Measurements from ENCODE around the gene SGCD.

SGCD gene

GRCh38 chr5:156522651-156523529 lies 195.9 kb downstream of the SGCD start:
- no peak overlapping the region for H3K27ac ChIP-seq
- H3K27me3 ChIP-seq, result no peaks in the 10 kb centered on the region
- no peaks in the 10 kb centered on the region for H3K4me1 ChIP-seq (ENCODE audit: control insufficient read depth in 1 of 2, insufficient read depth in 1 of 2, low read depth in 1 of 2, low read length in 1 of 2)
- no peak overlapping the region for H3K4me3 ChIP-seq (ENCODE audit: low read depth in 1 of 2, low read length in 1 of 2)
- no peaks in the 10 kb centered on the region for H3K36me3 ChIP-seq
- TF ChIP-seq CTCF (IDR thresholded peaks at IDR 0.05), result no peak
- no peaks in the 10 kb centered on the region for H3K9me3 ChIP-seq

DNA sequence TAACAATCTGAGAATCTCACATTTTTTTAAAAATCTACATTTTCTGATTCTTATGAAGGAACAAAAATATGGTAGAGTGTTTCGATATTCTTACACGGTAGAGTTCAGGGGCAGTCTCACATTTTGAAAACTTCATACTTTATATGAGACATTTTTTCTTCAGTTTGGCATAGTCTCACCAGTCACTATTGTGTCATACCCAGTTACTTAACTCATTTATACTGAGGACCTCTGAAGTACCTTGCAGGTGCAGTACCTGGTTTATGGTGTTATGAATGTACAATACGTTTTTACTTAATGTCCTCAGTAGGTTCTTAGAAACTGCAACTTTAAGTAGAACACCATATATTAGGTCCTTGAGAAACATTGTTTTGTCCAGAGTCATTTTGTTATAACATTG lies 196.6 kb downstream of the SGCD start:
- no peak for TF ChIP-seq CTCF (IDR thresholded peaks at IDR 0.05)
- no peaks in the 10 kb centered on the region for H3K4me1 ChIP-seq (ENCODE audit: control insufficient read depth in 1 of 2, insufficient read depth in 1 of 2, low read depth in 1 of 2, low read length in 1 of 2)
- no peaks in the 10 kb centered on the region for H3K36me3 ChIP-seq
- no peak overlapping the region for H3K4me3 ChIP-seq (ENCODE audit: low read depth in 1 of 2, low read length in 1 of 2)
- H3K27ac ChIP-seq, result no peak overlapping the region
- H3K9me3 ChIP-seq, result no peaks in the 10 kb centered on the region
- no peaks in the 10 kb centered on the region for H3K27me3 ChIP-seq

- Histone ChIP-seq H3K27me3 (no peaks in the 10 kb centered on the region), H3K36me3 (no peaks in the 10 kb centered on the region), H3K4me1 (ENCODE audit: control insufficient read depth in 1 of 2, insufficient read depth in 1 of 2, low read depth in 1 of 2, low read length in 1 of 2) (peaks cover 15 to 24% of the 10 kb centered on the region in 2 experiments), H3K9me3 (no peaks in the 10 kb centered on the region), H3K4me3 (ENCODE audit: low read depth in 1 of 2, low read length in 1 of 2) (no peak overlapping the region), H3K27ac (no peak overlapping the region)
- TF ChIP-seq CTCF (IDR thresholded peaks at IDR 0.05), result no peak
These were observed 199.3 kb downstream of the SGCD start for GRCh38 chr5:156526081-156526925.

- no peak overlapping the region for H3K4me3 ChIP-seq (ENCODE audit: low read depth in 1 of 2, low read length in 1 of 2)
- TF ChIP-seq CTCF (IDR thresholded peaks at IDR 0.05), result no peak
- peaks cover 15 to 27% of the 10 kb centered on the region in 2 experiments for H3K4me1 ChIP-seq (ENCODE audit: control insufficient read depth in 1 of 2, insufficient read depth in 1 of 2, low read depth in 1 of 2, low read length in 1 of 2)
- no peaks in the 10 kb centered on the region for H3K27me3 ChIP-seq
- H3K27ac ChIP-seq, result no peak overlapping the region
- no peaks in the 10 kb centered on the region for H3K36me3 ChIP-seq
- H3K9me3 ChIP-seq, result no peaks in the 10 kb centered on the region
These were observed 200.6 kb downstream of the SGCD start for GRCh38 chr5:156527611-156528010.

GRCh38 chr5:156528673-156529072 lies 201.7 kb downstream of the SGCD start:
- no peak for TF ChIP-seq CTCF (IDR thresholded peaks at IDR 0.05)
- Histone ChIP-seq H3K4me1 (ENCODE audit: control insufficient read depth in 1 of 2, insufficient read depth in 1 of 2, low read depth in 1 of 2, low read length in 1 of 2) (peaks cover 15 to 27% of the 10 kb centered on the region in 2 experiments), H3K36me3 (no peaks in the 10 kb centered on the region), H3K27ac (no peak overlapping the region), H3K4me3 (ENCODE audit: low read depth in 1 of 2, low read length in 1 of 2) (no peak overlapping the region), H3K9me3 (no peaks in the 10 kb centered on the region), H3K27me3 (no peaks in the 10 kb centered on the region)

All from neutrophil (primary cell).